DOHH2 (cell line): ENCODE data around the gene SEPTIN5.

ENCODE experiments used
- H3F3A ChIP-seq: fragments of 200-600 bp; sonication (generic), shearing (Covaris generic); 2 replicates; pipeline ENCODE4 v1.6.0; 2016; ENCODE audit warnings: antibody characterized with exemption, mild to moderate bottlenecking; ENCODE audit not compliant: control insufficient read depth, insufficient read depth
- H3K27ac ChIP-seq: fragments of 200-600 bp; sonication (generic); 2 replicates; pipeline ENCODE4 v1.5.1; 2014; ENCODE audit warnings: low read depth, mild to moderate bottlenecking, low read length, moderate library complexity
- H3K27me3 ChIP-seq: fragments of 200-600 bp; sonication (generic); 2 replicates; pipeline ENCODE4 v1.6.1; 2014; ENCODE audit warnings: mild to moderate bottlenecking, low read length, mixed read lengths; ENCODE audit not compliant: control insufficient read depth
- H3K36me3 ChIP-seq: fragments of 200-600 bp; sonication (generic); 2 replicates; pipeline ENCODE4 v1.6.1; 2014; ENCODE audit warnings: mild to moderate bottlenecking, low read length, moderate library complexity, mixed read lengths; ENCODE audit not compliant: control insufficient read depth
- H3K4me1 ChIP-seq: fragments of 200-600 bp; sonication (generic); 2 replicates; pipeline ENCODE4 v1.6.1; 2014; ENCODE audit warnings: mild to moderate bottlenecking, low read length, mixed read lengths; ENCODE audit not compliant: control insufficient read depth
- H3K4me2 ChIP-seq: fragments of 200-600 bp; sonication (generic); 2 replicates; pipeline ENCODE4 v1.6.0; 2014; ENCODE audit warnings: mild to moderate bottlenecking, low read length, moderate library complexity
- H3K4me3 ChIP-seq: fragments of 200-600 bp; sonication (generic); 2 replicates; pipeline ENCODE4 v1.5.1; 2014; ENCODE audit warnings: mild to moderate bottlenecking, low read length, mixed read lengths
- H3K79me2 ChIP-seq: fragments of 200-600 bp; sonication (generic); 2 replicates; pipeline ENCODE4 v1.6.1; 2014; ENCODE audit warnings: mild to moderate bottlenecking, low read length, mixed read lengths; ENCODE audit not compliant: control insufficient read depth
- H3K9me2 ChIP-seq: fragments of 200-600 bp; sonication (generic); replicated peaks from 2 replicates; pipeline ENCODE4 v1.6.1; 2014; ENCODE audit warnings: mild to moderate bottlenecking, low read length, mixed read lengths; ENCODE audit not compliant: control insufficient read depth
- H3K9me3 ChIP-seq: fragments of 200-600 bp; sonication (generic); 2 replicates; pipeline ENCODE4 v1.6.1; 2014; ENCODE audit warnings: antibody characterized with exemption, low read length, mixed read lengths; ENCODE audit not compliant: control insufficient read depth, insufficient read depth
- H4K20me1 ChIP-seq: fragments of 200-600 bp; sonication (generic); 2 replicates; pipeline ENCODE4 v1.6.0; 2014; ENCODE audit warnings: low read depth, mild to moderate bottlenecking, antibody characterized with exemption, low read length, moderate library complexity; ENCODE audit not compliant: control insufficient read depth, insufficient read depth
- EZH2phosphoT487 ChIP-seq: fragments of 200-600 bp; sonication (generic); IDR thresholded peaks from 2 replicates; pipeline ENCODE4 v1.6.1; 2017; ENCODE audit warnings: borderline replicate concordance, mild to moderate bottlenecking, antibody characterized with exemption, low read length, moderate library complexity, mixed read lengths
- TF ChIP-seq, protein P1 (sequence below): fragments of 200-600 bp; sonication (generic); IDR thresholded peaks from one replicate; pipeline ENCODE4 v1.5.1; 2014; ENCODE audit warnings: antibody characterized with exemption, mild to moderate bottlenecking, low read depth, low read length; ENCODE audit not compliant: poor library complexity, severe bottlenecking

Gene SEPTIN5

GRCh38 chr22:19673660-19674059 lies 40.6 kb upstream of the SEPTIN5 start:
- Histone ChIP-seq H3K9me2 (no peaks in the 10 kb centered on the region), H3K27ac (no peak overlapping the region), H3K79me2 (no peaks in the 10 kb centered on the region), H3K4me1 (no peaks in the 10 kb centered on the region), H3K9me3 (no peaks in the 10 kb centered on the region), H3K36me3 (no peaks in the 10 kb centered on the region), H3K4me2 (no peak overlapping the region), H3K4me3 (no peak overlapping the region), H3F3A (no peaks in the 10 kb centered on the region), H3K27me3 (peaks cover 2% of the 10 kb centered on the region; the same call in 1 of the 2 replicates), H4K20me1 (no peaks in the 10 kb centered on the region)
- TF ChIP-seq EZH2phosphoT487: no peak
- TF ChIP-seq, protein P1, sequence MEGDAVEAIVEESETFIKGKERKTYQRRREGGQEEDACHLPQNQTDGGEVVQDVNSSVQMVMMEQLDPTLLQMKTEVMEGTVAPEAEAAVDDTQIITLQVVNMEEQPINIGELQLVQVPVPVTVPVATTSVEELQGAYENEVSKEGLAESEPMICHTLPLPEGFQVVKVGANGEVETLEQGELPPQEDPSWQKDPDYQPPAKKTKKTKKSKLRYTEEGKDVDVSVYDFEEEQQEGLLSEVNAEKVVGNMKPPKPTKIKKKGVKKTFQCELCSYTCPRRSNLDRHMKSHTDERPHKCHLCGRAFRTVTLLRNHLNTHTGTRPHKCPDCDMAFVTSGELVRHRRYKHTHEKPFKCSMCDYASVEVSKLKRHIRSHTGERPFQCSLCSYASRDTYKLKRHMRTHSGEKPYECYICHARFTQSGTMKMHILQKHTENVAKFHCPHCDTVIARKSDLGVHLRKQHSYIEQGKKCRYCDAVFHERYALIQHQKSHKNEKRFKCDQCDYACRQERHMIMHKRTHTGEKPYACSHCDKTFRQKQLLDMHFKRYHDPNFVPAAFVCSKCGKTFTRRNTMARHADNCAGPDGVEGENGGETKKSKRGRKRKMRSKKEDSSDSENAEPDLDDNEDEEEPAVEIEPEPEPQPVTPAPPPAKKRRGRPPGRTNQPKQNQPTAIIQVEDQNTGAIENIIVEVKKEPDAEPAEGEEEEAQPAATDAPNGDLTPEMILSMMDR: no peak

DNA sequence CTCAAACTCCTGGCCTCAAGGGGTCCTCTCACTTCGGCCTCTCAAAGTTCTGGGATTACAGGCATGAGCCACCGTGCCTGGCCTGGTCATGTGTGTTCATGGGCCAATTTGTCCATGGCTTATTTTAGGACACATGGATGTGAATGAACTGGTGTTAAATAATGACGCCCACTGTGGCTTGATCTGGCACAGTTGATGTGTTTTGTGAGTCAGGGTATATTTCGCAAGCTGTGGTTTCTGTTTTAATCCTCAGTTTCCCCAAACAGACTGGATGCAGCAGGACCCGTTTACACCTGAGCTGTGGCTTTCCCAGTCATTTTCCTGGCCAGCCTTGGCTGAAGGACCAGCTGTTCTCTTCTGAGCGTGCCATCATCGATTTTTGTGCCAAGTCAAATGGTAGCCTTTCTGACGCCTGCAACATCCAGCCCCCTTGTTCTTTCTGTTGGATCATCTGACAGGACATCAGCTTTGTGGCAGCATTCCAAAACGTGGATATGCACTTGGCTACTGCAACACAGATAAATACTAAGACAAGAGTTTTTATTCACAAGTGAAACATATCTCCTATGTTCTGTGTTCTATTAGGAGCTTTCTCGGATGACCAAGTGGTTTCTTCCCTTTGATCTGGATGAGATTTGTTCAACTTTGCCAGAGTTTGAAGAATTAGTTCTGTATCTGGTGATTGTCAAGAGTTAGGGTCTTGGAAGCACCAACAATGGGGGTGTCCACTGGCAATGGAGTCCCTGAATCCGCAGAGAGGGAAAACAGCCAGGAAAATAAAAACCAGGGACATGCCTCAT lies 40.0 kb upstream of the SEPTIN5 start:
- Histone ChIP-seq H3K4me3 (no peak overlapping the region), H3K27ac (no peak overlapping the region), H3K9me2 (no peaks in the 10 kb centered on the region), H4K20me1 (no peaks in the 10 kb centered on the region), H3K79me2 (no peaks in the 10 kb centered on the region), H3K9me3 (no peaks in the 10 kb centered on the region), H3F3A (no peaks in the 10 kb centered on the region), H3K36me3 (no peaks in the 10 kb centered on the region), H3K4me2 (no peak overlapping the region), H3K4me1 (no peaks in the 10 kb centered on the region), H3K27me3 (peaks cover 2% of the 10 kb centered on the region; the same call in 1 of the 2 replicates)
- TF ChIP-seq, protein P1: no peak
- no peak for TF ChIP-seq EZH2phosphoT487

- no peaks in the 10 kb centered on the region for H4K20me1 ChIP-seq
- peaks cover 2% of the 10 kb centered on the region; the same call in 1 of the 2 replicates for H3K27me3 ChIP-seq
- no peaks in the 10 kb centered on the region for H3K9me3 ChIP-seq
- no peaks in the 10 kb centered on the region for H3K9me2 ChIP-seq
- H3K79me2 ChIP-seq: no peaks in the 10 kb centered on the region
- no peaks in the 10 kb centered on the region for H3F3A ChIP-seq
- TF ChIP-seq, protein P1: no peak
- TF ChIP-seq EZH2phosphoT487: no peak
- no peak overlapping the region for H3K4me2 ChIP-seq
- H3K4me3 ChIP-seq: no peak overlapping the region
- no peak overlapping the region for H3K27ac ChIP-seq
- H3K36me3 ChIP-seq: no peaks in the 10 kb centered on the region
- no peaks in the 10 kb centered on the region for H3K4me1 ChIP-seq
Measured at GRCh38 chr22:19674929-19675253, 39.4 kb upstream of the SEPTIN5 start.
